Mesenchymal stem cell (in vitro differentiated cells and primary cell): ENCODE data around the gene BAHCC1.

Source experiments
- DNase-seq: peaks from one replicate; pipeline ENCODE4 v3.0.0-alpha.2; 2013
- H2AFZ ChIP-seq: one replicate; pipeline ENCODE4 v1.6.1; 2013; ENCODE audit warnings: low read depth, mild to moderate bottlenecking, control low read depth, inconsistent platforms, low read length, moderate library complexity
- H2AK5ac ChIP-seq: 2 replicates; pipeline ENCODE4 v1.6.1; 2013; ENCODE audit warnings: low read length, moderate library complexity, mild to moderate bottlenecking, inconsistent platforms; ENCODE audit not compliant: severe bottlenecking
- H2BK120ac ChIP-seq: one replicate; pipeline ENCODE4 v1.6.1; 2013; ENCODE audit warnings: low read depth, mild to moderate bottlenecking, inconsistent platforms, low read length, moderate library complexity
- H2BK12ac ChIP-seq, 2 experiments: one replicate each; pipeline ENCODE4 v1.6.1; 2013; ENCODE audit warnings: inconsistent platforms in 2 of 2, low read length in 2 of 2, mild to moderate bottlenecking in 2 of 2, moderate library complexity in 2 of 2, control low read depth in 1 of 2
- H2BK15ac ChIP-seq: one replicate; pipeline ENCODE4 v1.6.1; 2013; ENCODE audit warnings: mild to moderate bottlenecking, low read depth, inconsistent platforms; ENCODE audit not compliant: poor library complexity, severe bottlenecking
- H2BK5ac ChIP-seq: 2 replicates; pipeline ENCODE4 v1.6.1; 2013; ENCODE audit warnings: low read depth, mild to moderate bottlenecking, low read length, control low read depth, inconsistent platforms; ENCODE audit not compliant: poor library complexity, severe bottlenecking
- H3K14ac ChIP-seq, 2 experiments: one replicate each; pipeline ENCODE4 v1.6.1; 2013; ENCODE audit warnings: inconsistent platforms in 2 of 2, low read length in 2 of 2, control low read depth in 1 of 2, mild to moderate bottlenecking in 1 of 2, moderate library complexity in 1 of 2
- H3K18ac ChIP-seq, 2 experiments: one replicate each; pipeline ENCODE4 v1.6.1; 2013; ENCODE audit warnings: inconsistent platforms in 2 of 2, low read length in 2 of 2, control low read depth in 1 of 2, low read depth in 1 of 2, mild to moderate bottlenecking in 1 of 2
- H3K23ac ChIP-seq, 2 experiments: one replicate each; pipeline ENCODE4 v1.6.1; 2013; ENCODE audit warnings: inconsistent platforms in 2 of 2, low read length in 2 of 2, mild to moderate bottlenecking in 2 of 2, moderate library complexity in 2 of 2, control low read depth in 1 of 2
- H3K27ac ChIP-seq: 2 replicates; pipeline ENCODE4 v1.5.1; 2013; ENCODE audit warnings: mild to moderate bottlenecking, moderate library complexity, low read length, control low read depth, inconsistent platforms; ENCODE audit not compliant: poor library complexity, severe bottlenecking
- H3K27me3 ChIP-seq, 2 experiments: 2 replicates each; pipeline versions ENCODE4 v1.6.1 to v1.7.0; 2013; ENCODE audit warnings: low read length in 2 of 2, mild to moderate bottlenecking in 2 of 2, moderate library complexity in 2 of 2, control low read depth in 1 of 2, inconsistent platforms in 1 of 2; ENCODE audit not compliant: control insufficient read depth in 1 of 2, insufficient read depth in 1 of 2
- H3K36me3 ChIP-seq, 2 experiments: 2 replicates each; pipeline versions ENCODE4 v1.6.1 to v1.7.0; 2013; ENCODE audit warnings: low read length in 2 of 2, control low read depth in 1 of 2, inconsistent platforms in 1 of 2, low read depth in 1 of 2, mild to moderate bottlenecking in 1 of 2; ENCODE audit not compliant: insufficient read depth in 2 of 2, control insufficient read depth in 1 of 2
- H3K4ac ChIP-seq, 2 experiments: one replicate each; pipeline ENCODE4 v1.6.1; 2013; ENCODE audit warnings: inconsistent platforms in 2 of 2, low read length in 2 of 2, mild to moderate bottlenecking in 2 of 2, moderate library complexity in 2 of 2, control low read depth in 1 of 2, low read depth in 1 of 2
- H3K4me1 ChIP-seq: 2 replicates; pipeline ENCODE4 v1.6.1; 2013; ENCODE audit warnings: low read depth, low read length, control low read depth; ENCODE audit not compliant: control insufficient read depth, insufficient read depth
- H3K4me2 ChIP-seq: 2 replicates; pipeline ENCODE4 v1.6.1; 2013; ENCODE audit warnings: low read length, mild to moderate bottlenecking, inconsistent platforms; ENCODE audit not compliant: poor library complexity, severe bottlenecking
- H3K4me3 ChIP-seq, 2 experiments: 2 replicates each; pipeline versions ENCODE4 v1.5.1 to v1.7.0; 2013; ENCODE audit warnings: low read length in 2 of 2, mild to moderate bottlenecking in 2 of 2, control low read depth in 1 of 2, low read depth in 1 of 2; ENCODE audit not compliant: insufficient read depth in 1 of 2
- H3K79me1 ChIP-seq: replicated peaks from 2 replicates; pipeline ENCODE4 v1.6.1; 2013; ENCODE audit warnings: mild to moderate bottlenecking, control low read depth, low read length, inconsistent platforms; ENCODE audit not compliant: poor library complexity, severe bottlenecking
- H3K9ac ChIP-seq: 2 replicates; pipeline ENCODE4 v1.7.0; 2013; ENCODE audit warnings: mild to moderate bottlenecking, low read length, moderate library complexity
- H3K9me3 ChIP-seq: 2 replicates; pipeline ENCODE4 v1.7.0; 2013; ENCODE audit warnings: mild to moderate bottlenecking, low read length; ENCODE audit not compliant: control insufficient read depth
- H4K8ac ChIP-seq: one replicate; pipeline ENCODE4 v1.6.1; 2013; ENCODE audit warnings: inconsistent platforms, mild to moderate bottlenecking, low read length, moderate library complexity
- H4K91ac ChIP-seq: one replicate; pipeline ENCODE4 v1.6.1; 2013; ENCODE audit warnings: mild to moderate bottlenecking, low read length, inconsistent platforms
- WGBS: methylation state at CpG from one replicate; pipeline ENCODE4 v1.1.7; 2013; ENCODE audit warnings: mixed read lengths; 5-methylcytosine and 5-hydroxymethylcytosine counted together

BAHCC1 gene

GRCh38 chr17:81468770-81469121 is 73.5 kb downstream of the BAHCC1 start:
- H4K91ac ChIP-seq = no peak overlapping the region
- H3K23ac ChIP-seq = no peak overlapping the region
- H3K79me1 ChIP-seq = no peaks in the 10 kb centered on the region
- H3K27me3 ChIP-seq = no peaks in the 10 kb centered on the region
- H3K27ac ChIP-seq = no peak overlapping the region
- no peak overlapping the region for H3K9ac ChIP-seq
- no peak overlapping the region for H3K4me3 ChIP-seq
- no peak overlapping the region for H2BK15ac ChIP-seq
- H4K8ac ChIP-seq = no peak overlapping the region
- no peaks in the 10 kb centered on the region for H3K9me3 ChIP-seq
- H3K18ac ChIP-seq = no peak overlapping the region
- no peak overlapping the region for H2BK12ac ChIP-seq
- peaks cover 7 to 9% of the 10 kb centered on the region in 2 experiments for H3K36me3 ChIP-seq
- no peak overlapping the region for H2AK5ac ChIP-seq
- H2BK120ac ChIP-seq = no peak overlapping the region
- no peak for DNase-seq
- no peak overlapping the region for H2BK5ac ChIP-seq
- H3K4me2 ChIP-seq = no peak overlapping the region
- no peak overlapping the region for H3K14ac ChIP-seq
- H2AFZ ChIP-seq = no peak overlapping the region
- WGBS = 92% methylated on average over 18 of the region's 18 CpGs
- no peak overlapping the region for H3K4ac ChIP-seq
- H3K4me1 ChIP-seq = peaks cover 19% of the 10 kb centered on the region

- Histone ChIP-seq H2AFZ (no peak overlapping the region), H3K9ac (no peak overlapping the region), H3K23ac (no peak overlapping the region), H3K27ac (no peak overlapping the region), H3K9me3 (no peaks in the 10 kb centered on the region), H2BK120ac (no peak overlapping the region), H4K91ac (no peak overlapping the region), H3K4me1 (peaks cover 23% of the 10 kb centered on the region), H3K14ac (no peak overlapping the region), H3K18ac (no peak overlapping the region), H3K4ac (no peak overlapping the region), H2BK15ac (no peak overlapping the region), H3K27me3 (no peaks in the 10 kb centered on the region), H3K4me2 (no peak overlapping the region), H2AK5ac (no peak overlapping the region), H2BK5ac (no peak overlapping the region), H3K79me1 (no peaks in the 10 kb centered on the region), H3K4me3 (no peak overlapping the region), H2BK12ac (no peak overlapping the region), H4K8ac (no peak overlapping the region), H3K36me3 (peaks cover 2 to 9% of the 10 kb centered on the region in 2 experiments)
- WGBS = 94% methylated on average over 13 of the region's 13 CpGs
- no peak for DNase-seq
Observed at GRCh38 chr17:81469266-81469665, 74.0 kb downstream of the BAHCC1 start.

- Histone ChIP-seq H3K23ac (no peak overlapping the region), H4K8ac (no peak overlapping the region), H2BK5ac (no peak overlapping the region), H4K91ac (no peak overlapping the region), H3K4me3 (no peak overlapping the region), H2BK120ac (no peak overlapping the region), H3K4ac (no peak overlapping the region), H3K4me1 (peaks cover 19% of the 10 kb centered on the region), H2AK5ac (no peak overlapping the region), H3K14ac (no peak overlapping the region), H2BK12ac (no peak overlapping the region), H2AFZ (no peak overlapping the region), H2BK15ac (no peak overlapping the region), H3K9me3 (no peaks in the 10 kb centered on the region), H3K27ac (no peak overlapping the region), H3K9ac (peak overlapping the region; percentile 74), H3K36me3 (peaks cover 0 to 9% of the 10 kb centered on the region in 2 experiments), H3K27me3 (no peaks in the 10 kb centered on the region), H3K79me1 (no peaks in the 10 kb centered on the region), H3K18ac (no peak overlapping the region), H3K4me2 (no peak overlapping the region)
- DNase-seq = no peak
- WGBS = 93% methylated on average over 9 of the region's 9 CpGs
Observed at GRCh38 chr17:81470270-81470943, 75.2 kb downstream of the BAHCC1 start.

DNA sequence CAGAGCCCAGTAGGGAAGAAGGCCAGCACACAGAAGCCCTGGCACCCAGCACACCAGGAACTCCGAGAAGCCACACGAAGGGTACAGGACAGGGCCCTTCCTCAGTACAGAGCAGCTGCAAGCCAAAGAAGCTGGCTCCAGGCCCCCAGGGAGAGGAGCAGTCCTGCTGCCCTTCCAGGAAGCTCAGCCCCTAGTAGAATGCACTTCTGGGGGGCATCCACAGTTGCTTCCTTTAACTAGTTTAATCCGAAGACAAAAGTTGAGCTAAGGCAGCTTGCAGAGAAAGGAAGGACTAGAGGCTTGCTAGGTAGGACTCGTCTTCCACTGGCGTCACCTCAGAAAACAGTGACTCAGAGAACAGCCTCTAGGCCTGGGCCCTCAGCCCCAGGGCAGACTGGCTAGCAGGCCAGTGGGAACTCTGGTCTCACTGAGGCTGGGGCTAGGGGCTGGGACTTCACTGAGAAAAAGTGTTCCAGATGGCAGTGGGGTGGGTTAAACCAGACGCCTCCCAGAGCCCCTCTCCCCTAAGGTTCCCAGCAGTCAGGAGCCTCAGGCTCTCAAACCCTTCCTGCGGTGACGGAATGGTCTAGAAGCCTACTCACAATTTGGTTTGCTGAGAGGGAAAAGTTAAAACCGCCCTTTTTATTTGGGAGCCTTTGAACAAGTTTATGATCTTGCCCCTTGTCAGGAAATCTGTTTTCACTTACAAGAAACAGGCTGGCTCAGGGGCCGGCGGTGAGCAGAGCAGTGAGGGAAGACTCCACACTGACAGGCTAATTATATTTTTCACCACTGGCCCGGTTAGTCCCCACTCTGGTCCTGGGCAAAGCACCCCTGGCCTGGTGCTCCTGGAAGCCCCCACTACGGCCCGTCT is 75.9 kb downstream of the BAHCC1 start:
- peaks cover 14% of the 10 kb centered on the region for H3K4me1 ChIP-seq
- no peaks in the 10 kb centered on the region for H3K27me3 ChIP-seq
- no peaks in the 10 kb centered on the region for H3K9me3 ChIP-seq
- no peak overlapping the region for H2BK15ac ChIP-seq
- DNase-seq = peak; percentile 47
- H2AK5ac ChIP-seq = no peak overlapping the region
- H3K9ac ChIP-seq = peak overlapping the region; percentile 74
- 63% methylated on average over 13 of the region's 14 CpGs for WGBS
- H3K36me3 ChIP-seq = peaks cover 0 to 9% of the 10 kb centered on the region in 2 experiments
- H4K91ac ChIP-seq = peak overlapping the region; percentile 27
- no peak overlapping the region for H3K4ac ChIP-seq
- H3K27ac ChIP-seq = no peak overlapping the region
- peak overlapping the region in 1 of 2 experiments; percentile 67 for H3K4me3 ChIP-seq
- H2BK120ac ChIP-seq = no peak overlapping the region
- no peak overlapping the region for H2AFZ ChIP-seq
- no peak overlapping the region for H4K8ac ChIP-seq
- no peak overlapping the region for H2BK5ac ChIP-seq
- no peak overlapping the region for H3K18ac ChIP-seq
- no peak overlapping the region for H3K14ac ChIP-seq
- no peaks in the 10 kb centered on the region for H3K79me1 ChIP-seq
- no peak overlapping the region for H3K4me2 ChIP-seq
- no peak overlapping the region for H3K23ac ChIP-seq
- H2BK12ac ChIP-seq = no peak overlapping the region
